ENCODE measurements around the gene DHX58.

DHX58 gene

GRCh38 chr17:42129109-42129837 lies 16.8 kb upstream of the DHX58 start:
- DNase-seq (ENCODE audit: low read depth): no peak

- no peak for DNase-seq (ENCODE audit: low read depth)
Observed at GRCh38 chr17:42127414-42127813, 14.9 kb upstream of the DHX58 start.

- DNase-seq (ENCODE audit: low read depth): no peak
Observed at GRCh38 chr17:42126836-42127235, 14.3 kb upstream of the DHX58 start.

GRCh38 chr17:42125565-42125964 lies 13.1 kb upstream of the DHX58 start:
- no peak for DNase-seq (ENCODE audit: low read depth)

GRCh38 chr17:42124256-42124655 lies 11.7 kb upstream of the DHX58 start:
- no peak for DNase-seq (ENCODE audit: low read depth)

GRCh38 chr17:42122371-42123303 lies 10.1 kb upstream of the DHX58 start, which contains the start of gene HSPB9:
Gene HSPB9, plus strand, starts transcription at chr17:42122804. Its CDS starts 47 bp downstream, at chr17:42122851.
- no peak for DNase-seq (ENCODE audit: low read depth)

- peak; percentile 58 for DNase-seq (ENCODE audit: low read depth)
Observed at GRCh38 chr17:42120770-42121769, 8.6 kb upstream of the DHX58 start, which contains the start of gene KAT2A. Gene KAT2A, minus strand, starts transcription at chr17:42121367. Its CDS starts 63 bp downstream, at chr17:42121304.

GRCh38 chr17:42120161-42120769 lies 7.8 kb upstream of the DHX58 start:
- DNase-seq (ENCODE audit: low read depth): no peak

GRCh38 chr17:42119301-42119700 lies 6.8 kb upstream of the DHX58 start:
- no peak for DNase-seq (ENCODE audit: low read depth)

- DNase-seq (ENCODE audit: low read depth): peak; percentile 19
Observed at GRCh38 chr17:42118545-42118944, 6.0 kb upstream of the DHX58 start.

- DNase-seq (ENCODE audit: low read depth): no peak
Observed at GRCh38 chr17:42118126-42118510, 5.6 kb upstream of the DHX58 start.

GRCh38 chr17:42117397-42118125 lies 5.0 kb upstream of the DHX58 start:
- no peak for DNase-seq (ENCODE audit: low read depth)

- peak; percentile 80 for DNase-seq (ENCODE audit: low read depth)
Observed at GRCh38 chr17:42116705-42117396, 4.3 kb upstream of the DHX58 start.

- DNase-seq (ENCODE audit: low read depth): no peak
Observed at GRCh38 chr17:42114118-42114517, 1.6 kb upstream of the DHX58 start.

- no peak for DNase-seq (ENCODE audit: low read depth)
Observed at GRCh38 chr17:42113293-42114069, 967 bp upstream of the DHX58 start.

- DNase-seq (ENCODE audit: low read depth): no peak
Observed at GRCh38 chr17:42111871-42112551, 503 bp downstream of the DHX58 start.

GRCh38 chr17:42111265-42111636 lies 1.3 kb downstream of the DHX58 start:
- no peak for DNase-seq (ENCODE audit: low read depth)

Data from activated gamma-delta T cell treated with anti-CD3 and anti-CD28 coated beads, Interleukin-2, amount 50 U/mL, for 16 hours (primary cell).